Hematopoietic multipotent progenitor cell treated with erythropoietin and hydrocortisone succinate and interleukin-3 and kit ligand, for 17 days (in vitro differentiated cells): ENCODE data around the gene DUSP18.
A peak's percentile ranks its signal among the peaks of the same experiment; 100 is the strongest.
"Not testable (repeated sequence)": the region's sequence is repeated elsewhere in the genome, so short reads cannot be mapped to it uniquely, and the experiment has no call there.

Source experiments
- DNase-seq: peaks from one replicate; pipeline ENCODE4 v3.0.0-alpha.2; 2015; ENCODE audit warnings: low spot score

Gene DUSP18

DNA sequence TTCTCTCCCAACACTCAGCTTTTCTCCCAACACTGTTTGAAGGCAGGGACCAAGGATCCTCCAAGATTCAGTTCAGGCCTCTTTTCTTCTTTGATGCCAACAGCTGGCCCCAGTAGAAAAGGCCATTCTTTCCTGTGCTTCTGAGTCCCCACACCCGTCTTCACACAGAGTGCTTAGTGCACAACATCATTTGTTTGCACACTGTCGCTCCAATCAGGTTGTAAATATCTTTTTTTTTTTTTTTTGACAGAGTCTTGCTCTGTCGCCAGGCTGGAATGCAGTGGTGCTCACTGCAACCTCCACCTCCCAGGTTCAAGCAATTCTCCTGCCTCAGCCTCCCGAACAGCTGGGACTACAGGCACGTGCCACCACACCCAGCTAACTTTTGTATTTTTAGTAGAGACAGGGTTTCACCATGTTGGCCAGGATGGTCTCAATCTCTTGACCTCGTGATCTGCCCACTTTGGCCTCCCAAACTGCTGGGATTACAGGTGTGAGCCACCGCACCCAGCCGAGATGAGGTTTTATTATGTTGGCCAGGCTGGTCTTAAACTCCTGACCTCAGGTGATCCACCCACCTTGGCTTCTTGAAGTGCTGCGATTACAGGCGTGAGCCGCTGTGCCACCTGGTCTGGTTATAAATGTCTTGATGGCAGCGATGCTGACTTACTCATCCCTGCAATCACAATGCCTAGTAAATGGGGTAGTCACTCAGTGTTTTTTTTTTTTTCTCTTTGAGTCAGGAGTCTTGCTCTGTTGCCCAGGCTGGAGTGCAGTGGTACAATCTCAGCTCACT is 12.4 kb upstream of the DUSP18 start:
- DNase-seq: not testable (repeated sequence)

DNA sequence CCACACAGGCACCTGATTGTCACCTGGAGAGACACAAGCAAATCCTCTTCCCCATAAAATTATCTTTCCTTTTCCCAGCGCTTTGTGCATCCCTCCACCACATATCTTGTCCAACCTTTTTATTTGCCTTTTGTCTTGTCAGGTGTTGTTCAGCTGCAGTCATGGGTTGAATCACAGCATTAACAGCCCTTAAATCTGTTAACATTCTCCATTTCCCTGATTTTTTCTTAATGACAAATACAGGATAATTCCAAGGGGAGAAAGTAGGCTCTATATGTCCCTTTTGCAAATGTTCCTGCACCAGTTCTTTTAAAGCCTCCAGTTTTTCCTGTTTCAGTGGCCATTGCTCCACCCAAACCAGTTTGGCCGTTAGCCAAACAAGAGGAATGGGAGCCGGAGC is 8.9 kb upstream of the DUSP18 start:
- not testable (repeated sequence) for DNase-seq

DNA sequence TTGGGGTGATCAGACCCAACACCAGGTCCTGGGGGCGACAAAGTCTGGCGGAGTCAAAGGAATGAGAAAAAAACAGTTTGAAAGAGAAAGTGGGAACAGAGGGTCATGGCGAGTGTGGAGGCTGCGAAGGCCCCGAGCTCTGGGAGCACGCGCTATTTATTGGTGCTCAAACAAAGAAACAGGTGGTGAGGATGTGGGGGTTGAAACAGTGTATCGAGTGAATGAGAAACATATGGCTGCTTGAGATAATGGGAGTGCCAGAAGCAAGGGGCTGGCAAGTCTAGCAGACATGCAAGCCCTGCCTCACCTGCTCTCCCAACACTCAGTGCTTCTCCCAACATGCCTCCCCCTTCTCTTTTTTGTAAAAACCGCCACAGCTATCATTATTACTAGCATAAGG is 7.8 kb upstream of the DUSP18 start:
- DNase-seq: no peak

DNA sequence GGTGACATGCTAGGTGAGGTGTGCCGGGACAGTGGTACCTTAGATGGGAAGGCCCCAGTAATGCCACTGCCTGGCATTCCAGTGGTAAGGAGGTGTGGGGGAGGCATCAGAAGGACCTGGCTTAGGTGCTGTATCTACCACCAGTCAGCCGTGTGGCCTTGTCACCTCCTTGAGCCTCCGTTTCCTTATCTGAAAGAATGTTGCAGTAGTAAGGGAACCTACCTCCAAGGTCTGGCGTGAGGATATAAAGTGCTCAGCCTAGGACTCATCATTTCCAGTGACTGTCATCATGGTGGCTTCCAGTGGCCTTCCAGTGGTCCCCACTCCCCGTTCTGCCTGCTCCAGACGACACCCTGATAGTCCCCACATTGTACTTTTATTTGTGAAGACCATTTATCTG is 6.8 kb upstream of the DUSP18 start:
- DNase-seq: no peak

DNA sequence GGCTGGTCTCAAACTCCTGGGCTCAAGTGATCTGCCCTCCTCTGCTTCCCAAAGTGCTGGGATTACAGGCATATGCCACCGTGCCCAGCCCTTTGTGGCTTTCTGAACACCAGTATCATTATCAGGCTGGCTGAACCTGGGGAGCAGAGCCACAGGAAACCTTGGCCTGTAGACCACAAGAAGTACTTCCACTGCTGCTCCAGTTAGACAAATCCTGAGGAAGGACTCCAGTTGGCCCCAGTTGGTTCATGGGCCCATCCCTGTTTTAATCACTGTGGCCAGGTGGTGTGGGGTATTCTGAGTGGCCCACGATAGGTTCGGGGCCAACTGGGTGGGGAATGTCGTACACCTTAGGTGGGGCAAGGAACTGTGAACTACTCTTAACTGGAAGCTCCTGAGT is 5.5 kb upstream of the DUSP18 start:
- peak; percentile 29 for DNase-seq

DNA sequence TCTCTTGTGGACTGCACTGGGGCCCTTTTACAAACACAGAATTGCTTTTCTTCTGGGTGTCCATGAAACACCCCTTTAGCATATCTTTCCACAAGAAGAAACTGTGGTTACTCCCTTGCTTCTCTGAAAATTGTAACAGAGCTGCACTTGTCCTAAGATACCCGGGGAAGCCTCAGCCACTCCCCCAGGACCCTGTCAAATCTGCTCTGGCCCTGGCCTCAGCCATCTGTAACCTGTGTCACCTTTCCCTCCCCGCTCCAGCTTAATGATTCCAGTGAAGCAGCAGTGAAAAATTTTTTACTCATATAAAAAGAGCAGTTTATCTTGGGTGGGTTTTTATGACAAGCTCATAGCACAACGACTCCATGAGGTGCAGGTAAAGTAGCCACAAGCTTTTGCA is 3.4 kb upstream of the DUSP18 start:
- no peak for DNase-seq

DNA sequence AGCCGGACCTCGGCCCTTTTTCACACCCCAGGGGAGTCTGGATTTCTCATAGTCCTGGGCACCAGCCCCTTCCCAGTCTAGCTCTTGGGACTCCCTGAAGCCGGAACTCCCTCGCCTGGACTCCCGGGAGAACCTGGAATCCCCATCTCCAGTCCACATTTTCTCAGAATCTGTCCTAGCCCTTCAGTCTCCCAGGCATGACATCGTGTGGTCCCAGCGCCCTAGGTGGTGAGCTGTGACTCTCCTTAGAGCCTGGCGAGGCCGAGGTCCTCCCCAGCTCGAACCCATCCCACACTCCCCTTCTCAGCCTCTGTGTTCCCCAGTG is 673 bp upstream of the DUSP18 start:
- DNase-seq: no peak

DNA sequence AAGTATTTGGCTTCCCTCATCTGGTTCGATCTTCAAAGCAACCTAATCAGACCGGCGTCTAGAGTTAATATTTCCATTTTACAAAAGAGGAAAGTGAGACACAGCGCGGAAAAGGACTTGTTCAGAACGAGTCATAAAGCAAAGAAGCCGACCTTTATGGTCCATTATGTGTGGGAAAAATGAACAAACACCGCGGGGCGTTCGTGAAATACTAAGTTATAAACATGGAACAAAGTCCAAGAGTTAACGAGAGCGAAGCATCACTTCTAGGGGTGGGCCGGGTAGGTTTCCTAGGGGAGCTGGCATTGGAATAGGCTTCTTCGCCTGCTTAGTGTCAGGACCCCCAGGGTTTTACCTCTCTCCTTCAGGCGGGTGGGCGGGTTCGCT is 575 bp downstream of the DUSP18 start:
- DNase-seq: no peak

DNA sequence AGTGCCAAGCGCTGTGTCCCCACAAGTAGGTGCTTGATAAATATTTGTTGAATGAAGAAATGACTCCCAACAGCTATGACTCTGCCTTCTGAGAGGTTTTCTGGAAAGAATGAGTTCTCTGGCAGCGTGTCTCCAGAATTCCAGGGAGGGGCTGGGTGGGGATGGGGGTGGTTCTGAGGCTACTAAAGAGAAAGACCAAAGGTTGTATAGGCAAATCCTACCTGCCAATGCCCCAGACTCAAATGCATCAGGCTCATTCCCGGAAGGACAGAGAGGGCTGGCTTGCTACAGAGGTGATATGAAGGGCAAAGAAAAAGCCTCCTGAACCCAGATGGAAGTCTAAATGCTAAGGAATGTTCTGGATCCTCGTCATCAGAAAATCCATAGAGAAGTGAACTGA is 1.9 kb downstream of the DUSP18 start:
- no peak for DNase-seq

DNA sequence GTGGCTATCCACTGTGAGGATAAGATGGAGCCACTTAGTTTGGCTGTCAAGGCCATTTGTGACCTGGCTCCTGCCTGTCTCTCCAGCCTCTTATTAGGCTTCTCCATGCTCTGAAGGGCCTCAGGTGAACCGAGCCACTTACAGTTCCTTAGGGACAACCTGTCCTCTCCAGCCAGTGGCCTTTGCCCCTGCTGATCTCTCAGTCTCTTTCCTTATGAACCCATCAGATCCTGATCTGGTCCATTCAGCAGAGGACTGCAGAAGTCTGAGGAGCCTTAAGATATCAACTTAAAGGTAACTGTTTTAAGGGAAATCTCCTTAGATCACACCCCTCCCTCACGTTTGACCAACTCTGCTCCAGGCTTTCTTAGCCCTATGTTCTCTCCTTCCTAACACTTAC is 2.4 kb downstream of the DUSP18 start:
- DNase-seq: no peak

DNA sequence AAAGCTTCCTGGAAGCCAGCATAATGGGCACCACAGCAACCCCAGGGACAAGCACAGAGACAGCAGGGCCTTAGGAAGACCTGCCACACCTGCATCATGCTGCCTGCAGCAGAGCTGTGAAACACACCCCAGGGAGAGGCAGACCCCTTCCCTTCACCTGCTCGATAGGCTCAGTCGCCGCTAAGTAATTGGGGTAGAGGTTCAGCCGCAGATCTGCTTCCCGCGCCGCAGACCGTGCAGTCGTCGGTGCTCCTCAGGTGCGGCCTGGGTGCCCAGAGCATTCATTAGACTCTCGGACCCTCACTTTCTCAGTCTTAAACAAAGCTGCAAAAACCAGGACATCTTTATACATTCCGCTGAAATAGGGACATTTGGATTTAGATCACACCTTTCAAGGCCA is 2.9 kb downstream of the DUSP18 start:
- no peak for DNase-seq

DNA sequence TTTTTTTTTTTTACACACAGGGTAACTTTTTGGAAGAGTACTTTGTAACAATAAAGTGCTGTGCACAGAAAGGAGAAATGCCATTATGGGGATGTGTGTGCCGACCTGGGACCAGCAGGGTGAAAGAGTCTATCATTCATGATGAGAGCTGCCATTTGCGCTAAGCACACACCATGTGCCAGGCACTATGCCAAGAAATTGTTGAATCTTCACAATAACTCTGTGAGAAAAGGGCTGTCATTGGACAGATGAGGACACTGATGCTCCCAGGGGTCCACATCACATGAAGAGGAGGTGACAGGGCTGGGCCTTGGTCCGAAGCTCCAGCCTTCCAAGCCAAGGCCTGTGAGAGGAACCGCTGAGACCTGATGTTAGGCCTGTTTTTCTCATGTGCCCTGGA is 5.6 kb downstream of the DUSP18 start:
- DNase-seq: no peak

DNA sequence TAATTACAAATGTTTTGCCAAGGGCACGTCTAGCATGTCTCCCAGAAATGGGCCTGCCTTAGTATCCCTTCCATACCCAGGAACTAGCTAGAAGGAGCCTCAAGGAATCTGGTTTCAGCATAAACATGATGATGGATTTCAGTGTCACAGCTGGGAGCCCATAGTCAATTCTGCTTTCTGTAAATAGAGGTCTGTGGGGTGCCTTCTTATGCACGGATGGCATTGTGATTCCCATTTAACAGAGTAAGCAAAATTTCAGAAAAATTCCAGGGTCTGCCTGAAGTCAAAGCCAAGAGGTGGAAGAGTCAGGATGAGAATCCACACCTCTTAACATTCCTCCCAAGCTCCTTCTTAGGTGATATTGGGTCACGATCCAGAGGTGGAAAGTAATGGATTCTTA is 12.1 kb downstream of the DUSP18 start:
- no peak for DNase-seq

DNA sequence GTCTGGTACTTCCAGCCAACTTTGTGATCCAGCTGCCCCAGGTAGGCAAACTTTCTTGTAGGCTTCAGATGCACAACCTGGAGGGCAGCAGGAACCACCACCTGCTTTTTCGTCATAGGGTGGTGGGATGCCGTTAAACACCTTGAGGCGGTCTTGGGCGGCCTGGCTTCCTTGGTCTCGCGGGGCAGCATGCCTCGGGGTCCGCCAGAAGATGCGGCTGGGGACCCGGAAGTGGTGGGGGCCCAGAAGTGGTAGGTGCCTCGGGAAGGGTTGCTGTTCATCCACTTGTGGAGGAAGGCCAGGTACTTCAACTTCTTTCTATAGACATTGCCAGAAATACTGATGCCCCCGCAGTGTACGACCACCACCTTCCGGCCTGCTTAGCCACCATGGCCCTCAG is 13.3 kb downstream of the DUSP18 start:
- DNase-seq: no peak

DNA sequence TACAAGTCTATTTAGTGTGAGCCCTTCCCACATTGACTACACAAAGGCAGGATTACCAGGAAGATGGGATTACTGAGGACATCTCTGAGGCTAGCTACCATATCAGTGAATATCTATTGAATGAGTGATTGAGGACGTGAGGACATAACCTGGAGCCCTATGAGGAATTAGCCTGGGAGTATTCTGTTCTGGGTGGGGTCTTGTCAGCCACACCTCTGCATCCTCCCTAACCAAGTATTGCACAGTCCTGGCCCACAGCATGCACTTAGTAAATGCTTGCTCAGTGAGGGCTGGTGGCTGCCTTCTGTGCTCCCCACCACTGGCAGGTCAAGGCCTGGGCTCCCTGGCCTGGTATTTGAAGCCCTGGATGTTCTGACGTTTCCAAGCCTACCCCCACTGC is 14.8 kb downstream of the DUSP18 start:
- DNase-seq: no peak

DNA sequence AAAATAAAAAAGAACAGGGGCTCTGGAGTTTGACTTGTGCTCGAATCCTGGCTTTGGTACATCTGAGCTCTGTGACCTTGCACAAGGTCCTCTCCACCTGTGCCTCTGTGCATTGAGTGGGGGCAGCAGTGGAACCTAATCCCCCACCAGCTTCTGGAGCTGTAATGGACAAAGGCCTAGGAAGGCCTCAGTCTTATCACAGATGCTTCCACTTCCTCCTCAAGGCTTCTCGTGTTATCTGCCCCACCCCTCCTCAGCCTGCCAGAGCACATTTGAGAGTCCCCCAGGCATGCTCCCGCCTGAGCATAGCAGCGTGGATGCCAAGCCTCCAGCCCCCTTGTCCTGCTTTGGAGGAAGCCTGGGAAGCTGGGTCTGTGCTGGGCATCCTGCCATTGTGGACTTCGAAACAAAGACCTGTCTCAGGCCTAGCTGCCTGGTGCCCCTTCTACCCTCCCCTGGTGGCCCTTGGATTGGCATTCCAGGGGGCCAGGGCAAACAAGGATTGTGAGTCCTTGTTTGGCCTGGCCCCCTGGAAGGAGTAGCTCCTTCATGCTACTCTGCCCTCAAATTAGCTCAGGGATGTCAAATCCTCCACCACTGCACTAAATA is 17.1 kb downstream of the DUSP18 start:
- DNase-seq: no peak

DNA sequence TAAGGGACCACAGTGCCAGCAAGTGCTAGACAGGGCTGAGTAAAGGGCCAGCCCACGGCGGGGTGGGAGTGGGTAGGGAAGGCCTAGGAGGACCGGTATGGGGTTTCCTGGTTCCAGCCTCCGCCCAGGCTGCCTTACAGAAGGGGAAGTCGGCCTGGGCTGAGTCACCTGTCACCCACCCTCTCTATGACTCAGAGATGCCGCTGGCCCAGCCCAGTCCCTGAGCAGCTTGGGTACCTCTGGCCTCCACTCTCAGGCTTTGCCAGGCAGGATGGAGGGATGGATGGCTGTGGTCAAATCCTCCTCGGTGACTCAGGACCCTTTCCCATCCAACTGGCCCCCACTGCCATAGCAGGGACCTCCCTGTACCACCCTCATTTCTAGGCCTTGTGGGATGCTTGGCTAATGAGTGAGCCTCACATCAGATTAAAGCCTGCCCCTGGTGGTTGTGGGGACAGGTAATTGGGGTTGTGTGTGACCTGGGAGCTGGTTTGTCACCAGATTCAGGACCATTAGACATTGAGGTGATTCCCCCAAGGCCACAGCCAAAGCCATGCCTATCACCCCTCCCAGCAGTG is 18.2 kb downstream of the DUSP18 start:
- peak; percentile 21 for DNase-seq

DNA sequence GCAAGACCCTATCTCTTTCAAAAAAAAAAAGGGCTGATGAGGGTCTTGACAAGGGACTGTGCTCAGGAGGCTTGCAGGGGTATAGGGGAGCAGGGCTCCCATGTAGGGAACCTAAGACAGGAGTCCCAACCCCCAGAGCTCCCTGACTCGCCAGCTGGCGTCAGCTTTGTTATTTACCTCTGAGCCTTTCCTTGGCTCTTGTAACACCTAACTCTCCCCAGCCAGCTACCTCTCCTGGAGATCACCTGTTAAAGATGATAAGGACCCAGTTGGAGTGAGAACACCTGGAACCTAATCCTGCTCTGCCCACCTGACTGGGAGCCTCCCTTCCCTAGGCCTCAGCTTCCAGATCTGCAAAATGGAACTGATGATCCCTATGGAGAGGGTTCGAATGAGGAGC is 18.9 kb downstream of the DUSP18 start:
- no peak for DNase-seq

DNA sequence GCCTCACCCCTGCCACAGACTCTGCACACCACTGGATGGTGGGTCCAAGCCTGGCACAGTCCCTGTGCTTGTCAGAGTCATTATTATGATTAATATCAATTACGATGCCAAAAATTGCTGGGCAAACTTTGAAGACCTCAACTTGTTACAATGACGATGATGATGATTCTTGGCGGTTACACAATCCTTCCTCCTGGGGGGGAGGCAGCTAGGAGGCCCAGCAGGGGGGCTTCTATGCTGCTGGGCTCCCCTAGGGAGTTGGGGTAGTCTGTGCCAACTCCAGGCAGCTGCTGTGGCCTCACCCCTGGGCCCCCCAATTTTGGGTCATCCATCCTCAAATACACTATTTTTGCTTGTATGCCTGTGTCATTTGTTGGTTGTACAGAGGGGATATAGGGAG is 20.1 kb downstream of the DUSP18 start:
- DNase-seq: no peak

DNA sequence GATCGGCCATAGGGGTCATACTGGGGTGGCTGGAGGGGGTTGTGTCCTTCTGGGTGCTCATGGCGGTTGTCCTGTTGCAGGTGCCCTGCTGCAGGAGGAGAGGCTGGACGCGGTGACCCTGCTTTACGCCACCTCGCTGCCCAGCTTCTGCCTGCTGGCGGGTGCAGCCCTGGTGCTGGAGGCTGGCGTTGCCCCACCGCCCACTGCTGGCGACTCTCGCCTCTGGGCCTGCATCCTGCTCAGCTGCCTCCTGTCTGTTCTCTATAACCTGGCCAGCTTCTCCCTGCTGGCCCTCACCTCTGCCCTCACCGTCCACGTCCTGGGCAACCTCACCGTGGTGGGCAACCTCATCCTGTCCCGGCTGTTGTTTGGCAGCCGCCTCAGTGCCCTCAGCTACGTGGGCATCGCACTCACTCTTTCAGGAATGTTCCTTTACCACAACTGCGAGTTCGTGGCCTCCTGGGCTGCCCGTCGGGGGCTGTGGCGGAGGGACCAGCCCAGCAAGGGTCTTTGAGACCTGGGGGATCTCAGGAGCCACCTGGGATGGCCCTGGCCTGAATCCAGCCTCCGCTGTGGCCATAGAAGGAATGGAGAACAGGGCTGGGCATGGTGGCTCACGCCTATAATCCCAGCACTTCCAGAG is 21.0 kb downstream of the DUSP18 start:
- DNase-seq: no peak

DNA sequence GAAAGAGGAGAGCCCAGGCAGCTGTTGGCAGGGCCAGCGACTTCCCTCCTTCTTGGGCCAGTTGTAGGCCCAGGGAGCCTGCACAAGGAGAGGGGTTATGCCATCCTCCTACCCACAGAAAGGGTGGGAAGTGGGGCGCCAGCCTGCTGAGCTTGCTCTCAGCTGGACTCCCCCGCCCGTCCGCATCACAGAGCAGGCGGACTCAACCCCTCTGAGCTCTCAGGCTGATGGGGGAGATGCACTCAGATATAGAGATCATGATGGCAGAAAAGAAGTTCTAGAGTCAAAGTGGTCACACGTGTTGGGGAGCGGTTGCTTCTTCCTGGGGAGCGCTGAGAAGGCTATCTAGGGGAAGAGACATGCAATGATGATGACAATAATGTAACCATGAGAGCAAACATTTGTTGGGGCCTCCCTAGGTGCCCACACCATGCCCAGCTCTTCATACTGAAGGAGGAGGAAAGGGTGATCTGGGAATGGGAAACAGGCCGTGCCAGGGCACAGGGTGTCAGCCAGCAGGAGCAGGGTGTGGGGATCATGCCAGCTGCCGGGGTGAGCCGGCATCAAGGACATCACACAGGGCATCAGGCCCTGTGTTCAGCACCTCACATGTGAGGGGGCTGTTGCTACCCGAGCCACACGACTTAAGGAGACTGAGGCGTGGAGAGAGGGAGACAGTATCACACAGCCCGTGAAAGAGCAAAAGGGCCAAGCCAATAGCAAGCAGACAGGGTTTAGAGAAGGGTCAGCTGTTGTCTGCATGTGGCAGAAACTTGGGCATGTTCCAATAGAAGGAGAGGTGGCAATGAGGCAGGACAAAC is 24.4 kb downstream of the DUSP18 start:
- no peak for DNase-seq

DNA sequence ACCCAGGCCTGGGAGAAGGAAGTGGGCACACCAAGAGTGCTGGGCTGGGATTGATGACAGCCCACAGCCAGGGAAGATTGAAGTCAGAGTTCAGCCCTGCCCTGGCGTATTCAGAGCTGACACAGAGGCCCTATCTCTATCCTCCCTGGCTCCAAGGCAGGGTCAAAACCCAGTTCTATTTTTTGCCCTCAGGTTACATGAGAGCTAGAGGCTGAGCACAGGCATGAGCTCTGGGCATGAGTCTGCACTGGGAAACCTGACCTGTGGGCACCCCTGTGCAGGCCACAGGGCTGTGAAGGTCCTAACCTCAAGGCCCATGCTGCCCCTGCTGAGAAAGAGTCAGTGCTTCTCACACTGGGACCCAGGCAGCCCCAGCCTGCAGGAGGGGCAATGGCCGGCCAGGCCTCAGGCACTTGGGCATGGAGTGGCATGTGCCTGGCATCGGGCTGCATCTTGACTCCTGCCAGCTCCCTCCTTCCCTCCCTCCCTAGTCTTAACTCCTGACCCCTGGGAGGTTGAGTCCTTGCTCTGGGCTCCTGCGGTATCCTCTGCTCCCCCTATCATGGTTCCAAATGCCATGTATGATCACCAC is 26.7 kb downstream of the DUSP18 start:
- DNase-seq: no peak
